ENCODE data around the gene NSMCE4A. TPM values are rescaled to one million over a fixed set of nuclear protein-coding genes. Genes with fewer than 3 reads are reported as not detected.

NSMCE4A gene
- total and polyA plus RNA-seq, 2 donors (not counting 1 experiment from before 2014, with no cell fraction given) = 89.7 to 92.4 TPM

DNA sequence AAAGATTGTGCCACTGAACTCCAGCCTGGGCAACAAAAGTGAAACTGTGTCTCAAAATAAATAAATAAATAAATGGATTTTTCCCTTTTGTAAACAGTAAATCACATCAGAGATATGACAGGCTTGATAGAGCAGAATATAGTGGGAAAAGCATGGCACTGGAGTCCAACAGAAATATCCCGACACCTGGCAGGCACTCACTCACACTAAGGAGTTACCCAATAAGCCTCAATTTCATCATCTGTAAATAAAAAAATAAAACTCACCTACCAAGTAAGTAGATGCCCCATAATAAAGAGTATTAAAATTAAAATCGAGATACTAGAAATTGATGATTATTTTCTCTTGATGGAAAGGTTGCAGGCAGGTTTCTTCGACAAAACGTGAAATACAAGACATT is 48.9 kb downstream of the NSMCE4A start:
- Histone ChIP-seq H3K79me2 (ENCODE audit: control insufficient read depth, insufficient read depth, low read length) (peaks cover 41% of the 10 kb centered on the region), H3K36me3 (replicated peaks in 1 of 2; ENCODE audit: control extremely low read depth in 1 of 2, control insufficient read depth in 1 of 2, extremely low read depth in 1 of 2, insufficient read depth in 2 of 2, low read length in 1 of 2) (no peaks in the 10 kb centered on the region), H3K4me2 (replicated peaks; ENCODE audit: low read depth, low read length, poor library complexity, severe bottlenecking) (peak overlapping the region; percentile 90), H3K27me3 (replicated peaks in 1 of 4; ENCODE audit: control extremely low read depth in 1 of 4, control insufficient read depth in 3 of 4, insufficient read depth in 4 of 4, low read length in 3 of 4) (no peaks in the 10 kb centered on the region), H3K9ac (ENCODE audit: low read length) (peak overlapping the region; percentile 99), H3K4me1 (ENCODE audit: control insufficient read depth in 2 of 2, insufficient read depth in 2 of 2, low read length in 2 of 2) (peaks cover 10 to 16% of the 10 kb centered on the region in 2 donors), H4K20me1 (ENCODE audit: control insufficient read depth, insufficient read depth, low read length, poor library complexity, severe bottlenecking) (no peaks in the 10 kb centered on the region), H3K27ac (ENCODE audit: low read length in 2 of 2) (no peak overlapping the region), H3K4me3 (ENCODE audit: control extremely low read depth in 1 of 5, extremely low read depth in 1 of 5, insufficient read depth in 1 of 5, low read depth in 2 of 5, low read length in 4 of 5) (no peak overlapping the region), H3K9me3 (ENCODE audit: control extremely low read depth in 1 of 3, control insufficient read depth in 2 of 3, insufficient read depth in 1 of 3, low read length in 2 of 3) (no peaks in the 10 kb centered on the region), H2AFZ (ENCODE audit: insufficient read depth, low read depth, low read length, poor library complexity, severe bottlenecking) (no peak overlapping the region)
- no peak for DNase-seq
- WGBS (ENCODE audit: insufficient coverage) = no CpG with 5 or more reads among the region's 4 CpGs
- CTCF ChIA-PET = no interaction called here
- Mint-ChIP-seq H3K9me3 (ENCODE audit: insufficient read depth) (no peaks in the 10 kb centered on the region), H3K4me3 (no peak overlapping the region), H3K27me3 (no peaks in the 10 kb centered on the region), H3K4me1 (peaks cover 19% of the 10 kb centered on the region), H3K27ac (no peak overlapping the region)
- no peak for TF ChIP-seq EZH2 (IDR thresholded peaks at IDR 0.05; ENCODE audit: borderline replicate concordance, insufficient read depth, low read depth, low read length, poor library complexity, severe bottlenecking)
- TF ChIP-seq, protein P1, sequence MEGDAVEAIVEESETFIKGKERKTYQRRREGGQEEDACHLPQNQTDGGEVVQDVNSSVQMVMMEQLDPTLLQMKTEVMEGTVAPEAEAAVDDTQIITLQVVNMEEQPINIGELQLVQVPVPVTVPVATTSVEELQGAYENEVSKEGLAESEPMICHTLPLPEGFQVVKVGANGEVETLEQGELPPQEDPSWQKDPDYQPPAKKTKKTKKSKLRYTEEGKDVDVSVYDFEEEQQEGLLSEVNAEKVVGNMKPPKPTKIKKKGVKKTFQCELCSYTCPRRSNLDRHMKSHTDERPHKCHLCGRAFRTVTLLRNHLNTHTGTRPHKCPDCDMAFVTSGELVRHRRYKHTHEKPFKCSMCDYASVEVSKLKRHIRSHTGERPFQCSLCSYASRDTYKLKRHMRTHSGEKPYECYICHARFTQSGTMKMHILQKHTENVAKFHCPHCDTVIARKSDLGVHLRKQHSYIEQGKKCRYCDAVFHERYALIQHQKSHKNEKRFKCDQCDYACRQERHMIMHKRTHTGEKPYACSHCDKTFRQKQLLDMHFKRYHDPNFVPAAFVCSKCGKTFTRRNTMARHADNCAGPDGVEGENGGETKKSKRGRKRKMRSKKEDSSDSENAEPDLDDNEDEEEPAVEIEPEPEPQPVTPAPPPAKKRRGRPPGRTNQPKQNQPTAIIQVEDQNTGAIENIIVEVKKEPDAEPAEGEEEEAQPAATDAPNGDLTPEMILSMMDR (IDR thresholded peaks at IDR 0.05) = no peak
- no peak for ATAC-seq (ENCODE audit: low read depth)
- intact Hi-C loops (cut with micrococcal nuclease) = loop anchor here (5.0 kb wide), 1 partner anchor 1226 kb away; the partner anchor contains the start of gene BUB3
- POLR2A ChIA-PET = no interaction called here

DNA sequence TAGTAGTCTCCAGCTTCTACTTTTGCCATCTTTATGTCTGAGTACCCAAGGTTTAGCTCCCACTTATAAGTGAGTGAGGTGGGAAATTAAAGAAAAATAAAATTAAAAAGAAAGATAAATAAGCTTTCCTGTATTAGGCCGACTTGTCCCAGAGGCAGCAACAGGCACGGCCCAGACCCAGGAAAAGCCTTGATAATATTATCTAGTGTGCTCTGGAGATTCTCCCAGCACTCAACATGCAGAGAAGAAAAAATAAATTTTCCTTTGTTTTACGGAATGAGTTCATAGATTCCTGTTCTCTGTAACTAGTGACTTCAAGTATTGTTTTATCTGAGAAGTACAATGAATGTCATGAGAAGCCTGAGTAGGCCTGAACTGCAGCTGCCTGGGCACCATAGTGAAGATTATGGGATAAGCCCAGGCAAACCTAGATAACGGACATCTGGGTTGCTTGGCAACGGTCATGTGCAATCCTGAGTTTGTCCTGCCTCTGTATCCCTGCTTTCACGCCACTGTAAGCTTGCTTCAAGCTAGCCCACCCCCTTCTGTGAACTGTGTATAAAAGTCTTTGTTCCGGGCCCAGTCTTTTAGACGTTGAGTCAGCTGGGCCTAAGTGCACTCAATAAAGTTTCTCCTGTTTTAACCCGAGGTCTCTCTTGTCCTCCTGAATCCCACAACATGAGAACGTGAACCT is 53.6 kb downstream of the NSMCE4A start:
- Histone ChIP-seq H3K27ac (ENCODE audit: low read length in 2 of 2) (no peak overlapping the region), H2AFZ (ENCODE audit: insufficient read depth, low read depth, low read length, poor library complexity, severe bottlenecking) (no peak overlapping the region), H3K4me2 (replicated peaks; ENCODE audit: low read depth, low read length, poor library complexity, severe bottlenecking) (no peak overlapping the region), H3K9me3 (ENCODE audit: control extremely low read depth in 1 of 3, control insufficient read depth in 2 of 3, insufficient read depth in 1 of 3, low read length in 2 of 3) (no peaks in the 10 kb centered on the region), H3K36me3 (replicated peaks in 1 of 2; ENCODE audit: control extremely low read depth in 1 of 2, control insufficient read depth in 1 of 2, extremely low read depth in 1 of 2, insufficient read depth in 2 of 2, low read length in 1 of 2) (no peaks in the 10 kb centered on the region), H3K4me1 (ENCODE audit: control insufficient read depth in 2 of 2, insufficient read depth in 2 of 2, low read length in 2 of 2) (peaks cover 0 to 3% of the 10 kb centered on the region in 2 donors), H4K20me1 (ENCODE audit: control insufficient read depth, insufficient read depth, low read length, poor library complexity, severe bottlenecking) (no peaks in the 10 kb centered on the region), H3K4me3 (ENCODE audit: control extremely low read depth in 1 of 5, extremely low read depth in 1 of 5, insufficient read depth in 1 of 5, low read depth in 2 of 5, low read length in 4 of 5) (no peak overlapping the region), H3K27me3 (replicated peaks in 1 of 4; ENCODE audit: control extremely low read depth in 1 of 4, control insufficient read depth in 3 of 4, insufficient read depth in 4 of 4, low read length in 3 of 4) (no peaks in the 10 kb centered on the region), H3K9ac (ENCODE audit: low read length) (no peak overlapping the region), H3K79me2 (ENCODE audit: control insufficient read depth, insufficient read depth, low read length) (peaks cover 22% of the 10 kb centered on the region)
- WGBS (ENCODE audit: insufficient coverage) = 95% methylated on average over 7 of the region's 10 CpGs
- Mint-ChIP-seq H3K27me3 (no peaks in the 10 kb centered on the region), H3K9me3 (ENCODE audit: insufficient read depth) (no peaks in the 10 kb centered on the region), H3K4me1 (peaks cover 4% of the 10 kb centered on the region), H3K4me3 (no peak overlapping the region), H3K27ac (no peak overlapping the region)
- ChIA-PET CTCF (interaction anchor here (1.9 kb wide), 1 partner anchor 21 kb away, joined by 6 read pairs; no protein-coding TSS in a partner anchor), POLR2A (no interaction called here)
- DNase-seq (no peak), ATAC-seq (ENCODE audit: low read depth) (no peak)
- intact Hi-C loops (cut with micrococcal nuclease) = no loop called here
- TF ChIP-seq EZH2 (IDR thresholded peaks at IDR 0.05; ENCODE audit: borderline replicate concordance, insufficient read depth, low read depth, low read length, poor library complexity, severe bottlenecking) = no peak
- TF ChIP-seq, protein P1 (IDR thresholded peaks at IDR 0.05) = no peak

All from B cell (primary cell).